CD14-positive monocyte (primary cell): ENCODE results near the gene PIK3R1. TPM values are rescaled to one million over a fixed set of nuclear protein-coding genes. Genes with fewer than 3 reads are reported as not detected.

Experiments used
- DNase-seq, 3 donors: peaks; one replicate each; pipeline ENCODE4 v3.0.0-alpha.2; 2011 to 2022
- H2AFZ ChIP-seq: 2 replicates; pipeline ENCODE4 v1.6.0; 2012; ENCODE audit warnings: mild to moderate bottlenecking, low read depth, low read length, inconsistent platforms; ENCODE audit not compliant: insufficient read depth, poor library complexity, severe bottlenecking
- H3K27ac ChIP-seq, 2 donors: 1 replicate in 1 of 2; 2 replicates in 1 of 2; pipeline ENCODE4 v1.5.1; 2012 to 2013; ENCODE audit warnings: low read length in 2 of 2, control low read depth in 1 of 2, inconsistent platforms in 1 of 2, low read depth in 1 of 2, mild to moderate bottlenecking in 1 of 2
- H3K27me3 ChIP-seq, 2 donors: one replicate each; pipeline versions ENCODE4 v1.6.0 to v1.6.1; 2011 to 2013; ENCODE audit warnings: low read length in 2 of 2; ENCODE audit not compliant: control insufficient read depth in 2 of 2, insufficient read depth in 2 of 2
- H3K36me3 ChIP-seq, 2 donors: replicated peaks in 1 of 2; 1 replicate in 1 of 2; 2 replicates in 1 of 2; pipeline versions ENCODE4 v1.5.1 to v1.6.1; 2012 to 2013; ENCODE audit warnings: low read length in 2 of 2, control low read depth in 1 of 2, inconsistent platforms in 1 of 2, mild to moderate bottlenecking in 1 of 2; ENCODE audit not compliant: insufficient read depth in 2 of 2, control insufficient read depth in 1 of 2
- H3K4me1 ChIP-seq, 2 donors: 1 replicate in 1 of 2; 2 replicates in 1 of 2; pipeline versions ENCODE4 v1.5.1 to v1.6.1; 2012 to 2013; ENCODE audit warnings: low read length in 2 of 2, control low read depth in 1 of 2, inconsistent platforms in 1 of 2, mild to moderate bottlenecking in 1 of 2, moderate library complexity in 1 of 2; ENCODE audit not compliant: insufficient read depth in 2 of 2, control insufficient read depth in 1 of 2
- H3K4me2 ChIP-seq: replicated peaks from 2 replicates; pipeline ENCODE3; 2012; ENCODE audit warnings: low read length, moderate library complexity, mild to moderate bottlenecking; ENCODE audit not compliant: poor library complexity, severe bottlenecking; ENCODE audit errors: extremely low read depth
- H3K4me3 ChIP-seq, 3 experiments: fragments of 200-600 bp in 1 of 3; sonication (generic) in 1 of 3; replicated peaks in 1 of 3; 1 replicate in 2 of 3; 2 replicates in 1 of 3; pipeline ENCODE4 v1.5.1; 2011 to 2013; ENCODE audit warnings: low read length in 3 of 3, mild to moderate bottlenecking in 3 of 3, control low read depth in 2 of 3, low read depth in 2 of 3, inconsistent platforms in 1 of 3, moderate library complexity in 1 of 3
- H3K79me2 ChIP-seq: 2 replicates; pipeline ENCODE4 v1.6.0; 2012; ENCODE audit warnings: mild to moderate bottlenecking, control low read depth, inconsistent platforms, low read length, moderate library complexity; ENCODE audit not compliant: insufficient read depth
- H3K9ac ChIP-seq: 2 replicates; pipeline ENCODE4 v1.6.0; 2017; ENCODE audit warnings: low read length, mild to moderate bottlenecking; ENCODE audit not compliant: insufficient read depth, poor library complexity, severe bottlenecking
- H3K9me3 ChIP-seq, 2 donors: replicated peaks in 1 of 2; 1 replicate in 1 of 2; 2 replicates in 1 of 2; pipeline versions ENCODE4 v1.5.1 to v1.6.1; 2012 to 2013; ENCODE audit warnings: low read length in 2 of 2, control low read depth in 1 of 2; ENCODE audit not compliant: control insufficient read depth in 1 of 2, insufficient read depth in 1 of 2
- H4K20me1 ChIP-seq: 2 replicates; pipeline ENCODE4 v1.6.0; 2012; ENCODE audit warnings: mild to moderate bottlenecking, low read length, control low read depth, moderate library complexity; ENCODE audit not compliant: insufficient read depth
- H3K27ac Mint-ChIP-seq, 7 donors: one replicate each; pipeline ENCODE4 v1.8.0; 2020; ENCODE audit warnings: mild to moderate bottlenecking in 7 of 7, mixed read lengths in 7 of 7, moderate library complexity in 6 of 7, inconsistent platforms in 2 of 7
- H3K27me3 Mint-ChIP-seq, 3 donors: one replicate each; pipeline ENCODE4 v1.8.0; 2021 to 2022; ENCODE audit warnings: low read depth in 3 of 3, mild to moderate bottlenecking in 3 of 3, mixed read lengths in 3 of 3, moderate library complexity in 3 of 3, inconsistent platforms in 1 of 3
- H3K36me3 Mint-ChIP-seq, 2 donors: one replicate each; pipeline ENCODE4 v1.8.0; 2020; ENCODE audit warnings: mixed read lengths in 2 of 2, inconsistent platforms in 1 of 2, mild to moderate bottlenecking in 1 of 2
- H3K4me1 Mint-ChIP-seq: one replicate; pipeline ENCODE4 v1.8.0; 2020; ENCODE audit warnings: mild to moderate bottlenecking, mixed read lengths
- H3K4me3 Mint-ChIP-seq, 2 donors: one replicate each; pipeline ENCODE4 v1.8.0; 2020; ENCODE audit warnings: mild to moderate bottlenecking in 2 of 2, mixed read lengths in 2 of 2, moderate library complexity in 1 of 2
- H3K9me3 Mint-ChIP-seq, 7 donors: one replicate each; pipeline ENCODE4 v1.8.0; 2020 to 2022; ENCODE audit warnings: mixed read lengths in 7 of 7, mild to moderate bottlenecking in 6 of 7, moderate library complexity in 6 of 7, inconsistent platforms in 2 of 7
- WGBS: methylation state at CpG from one replicate; pipeline ENCODE4 v1.1.5; 2013; ENCODE audit warnings: missing lambda C conversion rate; ENCODE audit not compliant: insufficient coverage; 5-methylcytosine and 5-hydroxymethylcytosine counted together
- intact Hi-C, 2 donors: fragments of 100-400 bp; cut with micrococcal nuclease; formaldehyde crosslinking; loops; one replicate each; pipeline versions ENCODE4 v1.15.0 to v1.15.1; 2023
- polyA plus RNA-seq, 3 donors: library from polyadenylated mRNA; depleted of rRNA in 1 of 3; unstranded in 2 of 3; stranded (reverse) in 1 of 3; fragments of 300-500 nt in 2 of 3; fragments of >200 nt in 1 of 3; fragmentation: Illumina TruSeq in 2 of 3; gene quantifications; 1 replicate in 2 of 3; 2 replicates in 1 of 3; pipeline ENCODE4 v1.2.3, GENCODE V29; 2012 to 2021
- TF ChIP-seq, protein P1 (sequence below): fragments of 200-600 bp; IDR thresholded peaks from one replicate; pipeline ENCODE4 v1.8.0; 2022; ENCODE audit warnings: antibody characterized with exemption, mild to moderate bottlenecking

The PIK3R1 gene
- polyA plus RNA-seq, 3 donors = 9.5 to 25.5 (median 10.5) TPM

GRCh38 chr5:68182094-68182493, 33.5 kb upstream of the PIK3R1 start:
- H3K9me3 Mint-ChIP-seq = peaks cover 0 to 17% (median 2%) of the 10 kb centered on the region in 7 donors
- no peak overlapping the region for H3K4me3 Mint-ChIP-seq
- TF ChIP-seq, protein P1, sequence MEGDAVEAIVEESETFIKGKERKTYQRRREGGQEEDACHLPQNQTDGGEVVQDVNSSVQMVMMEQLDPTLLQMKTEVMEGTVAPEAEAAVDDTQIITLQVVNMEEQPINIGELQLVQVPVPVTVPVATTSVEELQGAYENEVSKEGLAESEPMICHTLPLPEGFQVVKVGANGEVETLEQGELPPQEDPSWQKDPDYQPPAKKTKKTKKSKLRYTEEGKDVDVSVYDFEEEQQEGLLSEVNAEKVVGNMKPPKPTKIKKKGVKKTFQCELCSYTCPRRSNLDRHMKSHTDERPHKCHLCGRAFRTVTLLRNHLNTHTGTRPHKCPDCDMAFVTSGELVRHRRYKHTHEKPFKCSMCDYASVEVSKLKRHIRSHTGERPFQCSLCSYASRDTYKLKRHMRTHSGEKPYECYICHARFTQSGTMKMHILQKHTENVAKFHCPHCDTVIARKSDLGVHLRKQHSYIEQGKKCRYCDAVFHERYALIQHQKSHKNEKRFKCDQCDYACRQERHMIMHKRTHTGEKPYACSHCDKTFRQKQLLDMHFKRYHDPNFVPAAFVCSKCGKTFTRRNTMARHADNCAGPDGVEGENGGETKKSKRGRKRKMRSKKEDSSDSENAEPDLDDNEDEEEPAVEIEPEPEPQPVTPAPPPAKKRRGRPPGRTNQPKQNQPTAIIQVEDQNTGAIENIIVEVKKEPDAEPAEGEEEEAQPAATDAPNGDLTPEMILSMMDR = no peak
- no peak overlapping the region for H2AFZ ChIP-seq
- intact Hi-C loops = no loop called here
- H3K27ac Mint-ChIP-seq = no peak overlapping the region
- H3K4me1 Mint-ChIP-seq = peaks cover 2% of the 10 kb centered on the region
- H3K79me2 ChIP-seq = no peaks in the 10 kb centered on the region
- no peaks in the 10 kb centered on the region for H3K9me3 ChIP-seq
- WGBS = no CpG with 5 or more reads among the region's 2 CpGs
- no peaks in the 10 kb centered on the region for H3K4me1 ChIP-seq
- no peaks in the 10 kb centered on the region for H3K36me3 ChIP-seq
- DNase-seq = no peak
- H3K27ac ChIP-seq = no peak overlapping the region
- no peaks in the 10 kb centered on the region for H3K27me3 ChIP-seq
- H4K20me1 ChIP-seq = no peaks in the 10 kb centered on the region
- no peak overlapping the region for H3K9ac ChIP-seq
- no peak overlapping the region for H3K4me2 ChIP-seq
- peaks cover 0 to 1% (median 0%) of the 10 kb centered on the region in 3 donors for H3K27me3 Mint-ChIP-seq
- no peak overlapping the region for H3K4me3 ChIP-seq
- H3K36me3 Mint-ChIP-seq = no peaks in the 10 kb centered on the region

DNA sequence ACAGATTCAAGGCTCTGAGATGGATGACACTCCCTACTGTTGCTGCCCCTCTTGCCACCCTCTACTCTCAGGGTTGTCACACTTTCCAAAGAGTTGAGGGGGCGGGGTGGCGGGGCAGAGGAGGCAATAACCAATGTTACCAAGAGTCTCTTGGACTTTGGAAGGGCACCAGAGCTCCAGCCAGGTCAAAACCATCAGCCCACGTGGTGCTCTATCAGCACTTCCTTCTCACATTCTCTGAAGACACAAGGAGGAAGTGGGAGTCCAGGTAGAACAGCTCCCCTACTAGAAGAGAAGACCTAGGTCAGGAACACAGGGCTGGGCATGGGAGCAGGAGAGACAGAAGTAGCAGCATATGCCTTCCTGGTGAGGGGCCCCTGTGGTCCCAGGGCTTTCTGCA, 33.0 kb upstream of the PIK3R1 start:
- Histone ChIP-seq H3K4me1 (no peaks in the 10 kb centered on the region), H3K27me3 (no peaks in the 10 kb centered on the region), H4K20me1 (no peaks in the 10 kb centered on the region), H3K9ac (no peak overlapping the region), H3K27ac (no peak overlapping the region), H3K4me2 (no peak overlapping the region), H2AFZ (no peak overlapping the region), H3K4me3 (no peak overlapping the region), H3K9me3 (no peaks in the 10 kb centered on the region), H3K79me2 (no peaks in the 10 kb centered on the region), H3K36me3 (no peaks in the 10 kb centered on the region)
- DNase-seq = no peak
- TF ChIP-seq, protein P1 = no peak
- 100% methylated on average over 2 of the region's 3 CpGs for WGBS
- no peaks in the 10 kb centered on the region for H3K36me3 Mint-ChIP-seq
- H3K27ac Mint-ChIP-seq = no peak overlapping the region
- H3K27me3 Mint-ChIP-seq = peaks cover 0 to 1% (median 0%) of the 10 kb centered on the region in 3 donors
- peaks cover 0 to 17% (median 2%) of the 10 kb centered on the region in 7 donors for H3K9me3 Mint-ChIP-seq
- peaks cover 2% of the 10 kb centered on the region for H3K4me1 Mint-ChIP-seq
- intact Hi-C loops = no loop called here
- no peak overlapping the region for H3K4me3 Mint-ChIP-seq
